Measurements from ENCODE around the gene ISYNA1.

ISYNA1 gene

DNA sequence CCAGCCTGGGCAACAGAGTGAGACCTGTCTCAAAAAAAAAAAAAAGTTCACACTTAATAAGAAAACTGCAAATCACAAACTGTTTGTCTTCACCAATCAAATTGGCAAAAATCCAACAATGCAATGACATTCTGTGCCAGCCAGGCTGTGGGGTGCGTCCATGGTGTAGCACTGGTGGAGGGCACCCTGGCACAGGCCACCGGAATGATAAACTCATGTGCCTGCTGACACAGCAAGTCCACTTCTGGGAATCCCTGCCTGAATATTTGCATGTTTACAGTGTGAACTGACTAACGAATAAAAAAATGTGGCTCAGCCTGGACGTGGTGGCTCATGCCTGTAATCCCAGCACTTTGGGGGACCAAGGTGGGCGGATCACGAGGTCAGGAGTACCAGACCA is 38.9 kb downstream of the ISYNA1 start:
- peaks cover 16% of the 10 kb centered on the region for H3F3A ChIP-seq (ENCODE audit: control insufficient read depth, insufficient read depth)
- H3K4me3 ChIP-seq (ENCODE audit: low read length), result no peak overlapping the region
- H3K9me3 ChIP-seq (ENCODE audit: control insufficient read depth, insufficient read depth, low read length), result no peaks in the 10 kb centered on the region
- no peak overlapping the region for H3K27ac ChIP-seq (ENCODE audit: low read depth, low read length)
- no peaks in the 10 kb centered on the region for H4K20me1 ChIP-seq (ENCODE audit: control insufficient read depth, insufficient read depth, low read depth, low read length)
- H3K4me2 ChIP-seq (ENCODE audit: low read length), result no peak overlapping the region
- no peaks in the 10 kb centered on the region for H3K79me2 ChIP-seq (ENCODE audit: control insufficient read depth, low read length)
- H3K9me2 ChIP-seq (replicated peaks; ENCODE audit: control insufficient read depth, low read length), result no peaks in the 10 kb centered on the region
- H3K36me3 ChIP-seq (ENCODE audit: control insufficient read depth, low read length), result no peaks in the 10 kb centered on the region
- H3K4me1 ChIP-seq (ENCODE audit: control insufficient read depth, low read length), result peaks cover 55% of the 10 kb centered on the region
- TF ChIP-seq EZH2phosphoT487 (IDR thresholded peaks at IDR 0.05; ENCODE audit: borderline replicate concordance, low read length) (no peak), CTCF (IDR thresholded peaks at IDR 0.05; ENCODE audit: low read depth, low read length, poor library complexity, severe bottlenecking) (no peak)
- H3K27me3 ChIP-seq (ENCODE audit: control insufficient read depth, low read length), result peaks cover 5% of the 10 kb centered on the region; the same call in 1 of the 2 replicates

DNA sequence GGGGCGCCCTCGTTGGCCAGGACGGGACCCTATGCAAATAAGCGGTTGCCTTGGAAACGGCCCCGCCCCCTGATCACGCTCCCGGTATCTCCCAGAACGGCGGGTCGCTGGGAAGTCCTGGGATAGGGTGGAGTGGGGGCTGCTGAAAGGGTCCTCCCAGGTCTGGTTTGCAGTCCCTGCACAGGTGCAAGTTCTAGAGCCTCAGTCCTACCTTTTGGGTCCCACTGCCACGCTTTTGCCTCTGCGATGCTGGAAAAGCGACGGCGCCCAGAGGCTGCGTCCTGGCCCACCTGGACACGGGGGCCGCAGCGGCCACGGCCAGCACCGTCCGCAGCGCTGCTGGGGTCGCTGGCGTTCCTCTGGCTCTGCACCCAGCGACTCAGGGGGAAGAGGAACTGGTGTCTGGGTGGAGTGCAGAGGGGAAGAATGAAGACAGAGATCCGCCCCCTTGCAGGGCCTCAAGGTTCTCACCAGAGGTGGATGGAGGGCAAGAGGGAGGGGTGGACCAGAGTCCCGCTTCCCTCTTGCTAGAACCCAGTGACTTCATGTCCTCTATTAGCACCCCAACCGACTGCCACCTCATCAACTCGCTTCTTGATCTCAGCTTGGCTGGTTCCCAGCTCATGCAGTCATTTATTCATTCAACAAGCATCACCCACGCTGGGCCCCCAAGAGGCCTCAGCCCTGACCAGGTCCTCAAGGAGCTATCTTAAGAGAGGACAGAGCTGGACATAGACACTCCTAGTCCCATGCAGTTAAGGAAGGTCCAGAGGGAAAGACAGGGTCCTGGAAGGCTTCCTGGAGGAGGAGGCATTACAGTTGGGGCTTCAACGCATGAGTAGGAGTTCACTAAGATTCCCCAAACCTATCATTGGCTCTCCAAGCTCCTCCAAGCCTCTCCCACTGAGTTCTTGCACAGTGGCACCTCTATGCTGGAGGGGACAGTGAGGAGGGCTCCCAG is 40.4 kb downstream of the ISYNA1 start, which contains the start of gene LRRC25:
Gene LRRC25 (minus strand): TSS at position 381 of the 961 bp plus-strand sequence. CDS start 659 bp downstream, outside the sequence.
- no peaks in the 10 kb centered on the region for H3K9me3 ChIP-seq (ENCODE audit: control insufficient read depth, insufficient read depth, low read length)
- H3K27me3 ChIP-seq (ENCODE audit: control insufficient read depth, low read length), result peaks cover 8% of the 10 kb centered on the region; the same call in 1 of the 2 replicates
- H3K27ac ChIP-seq (ENCODE audit: low read depth, low read length), result no peak within 1 kb of the TSS
- no peaks in the 10 kb centered on the region for H3K79me2 ChIP-seq (ENCODE audit: control insufficient read depth, low read length)
- peaks cover 56% of the 10 kb centered on the region for H3K4me1 ChIP-seq (ENCODE audit: control insufficient read depth, low read length)
- H4K20me1 ChIP-seq (ENCODE audit: control insufficient read depth, insufficient read depth, low read depth, low read length), result no peaks in the 10 kb centered on the region
- no peaks in the 10 kb centered on the region for H3K36me3 ChIP-seq (ENCODE audit: control insufficient read depth, low read length)
- no peaks in the 10 kb centered on the region for H3K9me2 ChIP-seq (replicated peaks; ENCODE audit: control insufficient read depth, low read length)
- peak within 1 kb of the TSS; percentile 56 for H3K4me3 ChIP-seq (ENCODE audit: low read length)
- H3F3A ChIP-seq (ENCODE audit: control insufficient read depth, insufficient read depth), result peaks cover 15% of the 10 kb centered on the region
- H3K4me2 ChIP-seq (ENCODE audit: low read length), result peak within 1 kb of the TSS; percentile 83
- TF ChIP-seq CTCF (IDR thresholded peaks at IDR 0.05; ENCODE audit: low read depth, low read length, poor library complexity, severe bottlenecking), result no peak
- TF ChIP-seq EZH2phosphoT487 (IDR thresholded peaks at IDR 0.05; ENCODE audit: borderline replicate concordance, low read length), result no peak

- no peaks in the 10 kb centered on the region for H3K9me2 ChIP-seq (replicated peaks; ENCODE audit: control insufficient read depth, low read length)
- H3F3A ChIP-seq (ENCODE audit: control insufficient read depth, insufficient read depth), result peaks cover 8% of the 10 kb centered on the region
- no peaks in the 10 kb centered on the region for H4K20me1 ChIP-seq (ENCODE audit: control insufficient read depth, insufficient read depth, low read depth, low read length)
- peak overlapping the region; percentile 56 for H3K4me3 ChIP-seq (ENCODE audit: low read length)
- no peaks in the 10 kb centered on the region for H3K9me3 ChIP-seq (ENCODE audit: control insufficient read depth, insufficient read depth, low read length)
- no peaks in the 10 kb centered on the region for H3K79me2 ChIP-seq (ENCODE audit: control insufficient read depth, low read length)
- no peaks in the 10 kb centered on the region for H3K36me3 ChIP-seq (ENCODE audit: control insufficient read depth, low read length)
- peaks cover 55% of the 10 kb centered on the region for H3K4me1 ChIP-seq (ENCODE audit: control insufficient read depth, low read length)
- peaks cover 8% of the 10 kb centered on the region; the same call in 1 of the 2 replicates for H3K27me3 ChIP-seq (ENCODE audit: control insufficient read depth, low read length)
- no peak for TF ChIP-seq CTCF (IDR thresholded peaks at IDR 0.05; ENCODE audit: low read depth, low read length, poor library complexity, severe bottlenecking)
- no peak for TF ChIP-seq EZH2phosphoT487 (IDR thresholded peaks at IDR 0.05; ENCODE audit: borderline replicate concordance, low read length)
- peak overlapping the region; percentile 83 for H3K4me2 ChIP-seq (ENCODE audit: low read length)
- H3K27ac ChIP-seq (ENCODE audit: low read depth, low read length), result no peak overlapping the region
Observed at GRCh38 chr19:18396471-18397241, 41.3 kb downstream of the ISYNA1 start.

Data from DOHH2 (cell line).